Measurements from ENCODE around the gene DCPS. TPM values are rescaled to one million over a fixed set of nuclear protein-coding genes. Genes with fewer than 3 reads are reported as not detected.
A peak's percentile ranks its signal among the peaks of the same experiment; 100 is the strongest.
"Not testable (repeated sequence)": the region's sequence is repeated elsewhere in the genome, so short reads cannot be mapped to it uniquely, and the experiment has no call there.

DCPS gene
- total RNA-seq, 1 experiment from 2014 or later, result 17.6 TPM

GRCh38 chr11:126385991-126386728 lies 82.3 kb downstream of the DCPS start:
- no peaks in the 10 kb centered on the region for H3K9me3 ChIP-seq (ENCODE audit: low read length)
- 0 out of 2 replicates have a peak, but pooled peaks cover 4% of the 10 kb centered on the region for H4K20me1 ChIP-seq (ENCODE audit: insufficient read depth, low read depth, low read length)
- H3K36me3 ChIP-seq (ENCODE audit: insufficient read depth, low read length), result no peaks in the 10 kb centered on the region
- H3K27me3 ChIP-seq (ENCODE audit: low read length), result no peaks in the 10 kb centered on the region
- no peaks in the 10 kb centered on the region for H3K9me2 ChIP-seq (replicated peaks; ENCODE audit: insufficient read depth, low read length)
- H3K79me2 ChIP-seq (ENCODE audit: low read length), result no peaks in the 10 kb centered on the region
- DNase-seq, result no peak
- no peak overlapping the region for H3K9ac ChIP-seq (ENCODE audit: low read length)
- H3K4me3 ChIP-seq (ENCODE audit: low read length), result no peak overlapping the region
- H3K4me1 ChIP-seq (ENCODE audit: low read length), result peaks cover 10% of the 10 kb centered on the region
- no peak overlapping the region for H2AFZ ChIP-seq (ENCODE audit: low read length)
- H3K27ac ChIP-seq (ENCODE audit: low read length), result no peak overlapping the region
- no peak overlapping the region for H3K4me2 ChIP-seq (ENCODE audit: low read depth, low read length, poor library complexity, severe bottlenecking)

- H3K4me2 ChIP-seq (ENCODE audit: low read depth, low read length, poor library complexity, severe bottlenecking); H3K36me3 ChIP-seq (ENCODE audit: insufficient read depth, low read length); H3K79me2 ChIP-seq (ENCODE audit: low read length); DNase-seq; H3K27ac ChIP-seq (ENCODE audit: low read length); H3K9me3 ChIP-seq (ENCODE audit: low read length); H3K9me2 ChIP-seq (replicated peaks; ENCODE audit: insufficient read depth, low read length); H3K27me3 ChIP-seq (ENCODE audit: low read length); H3K4me3 ChIP-seq (ENCODE audit: low read length); H4K20me1 ChIP-seq (ENCODE audit: insufficient read depth, low read depth, low read length); H3K9ac ChIP-seq (ENCODE audit: low read length); H2AFZ ChIP-seq (ENCODE audit: low read length): not testable (repeated sequence)
- H3K4me1 ChIP-seq (ENCODE audit: low read length), result peaks cover 16% of the 10 kb centered on the region
Observed at GRCh38 chr11:126386729-126387071, 82.8 kb downstream of the DCPS start.

- Histone ChIP-seq H3K27ac (ENCODE audit: low read length) (no peak overlapping the region), H3K9ac (ENCODE audit: low read length) (no peak overlapping the region), H3K9me3 (ENCODE audit: low read length) (no peaks in the 10 kb centered on the region), H3K9me2 (replicated peaks; ENCODE audit: insufficient read depth, low read length) (no peaks in the 10 kb centered on the region), H3K36me3 (ENCODE audit: insufficient read depth, low read length) (no peaks in the 10 kb centered on the region), H3K4me3 (ENCODE audit: low read length) (no peak overlapping the region), H3K4me2 (ENCODE audit: low read depth, low read length, poor library complexity, severe bottlenecking) (no peak overlapping the region), H3K79me2 (ENCODE audit: low read length) (no peaks in the 10 kb centered on the region), H2AFZ (ENCODE audit: low read length) (no peak overlapping the region), H3K27me3 (ENCODE audit: low read length) (no peaks in the 10 kb centered on the region), H3K4me1 (ENCODE audit: low read length) (peaks cover 27% of the 10 kb centered on the region), H4K20me1 (ENCODE audit: insufficient read depth, low read depth, low read length) (0 out of 2 replicates have a peak, but pooled peaks cover 4% of the 10 kb centered on the region)
- DNase-seq, result no peak
Observed at GRCh38 chr11:126387857-126388256, 84.0 kb downstream of the DCPS start.

- H3K27ac ChIP-seq (ENCODE audit: low read length), result no peak overlapping the region
- H3K9ac ChIP-seq (ENCODE audit: low read length), result no peak overlapping the region
- no peak for DNase-seq
- H3K4me2 ChIP-seq (ENCODE audit: low read depth, low read length, poor library complexity, severe bottlenecking), result no peak overlapping the region
- no peak overlapping the region for H3K4me3 ChIP-seq (ENCODE audit: low read length)
- no peak overlapping the region for H2AFZ ChIP-seq (ENCODE audit: low read length)
- no peaks in the 10 kb centered on the region for H3K79me2 ChIP-seq (ENCODE audit: low read length)
- no peaks in the 10 kb centered on the region for H3K27me3 ChIP-seq (ENCODE audit: low read length)
- no peaks in the 10 kb centered on the region for H3K9me2 ChIP-seq (replicated peaks; ENCODE audit: insufficient read depth, low read length)
- H3K4me1 ChIP-seq (ENCODE audit: low read length), result peaks cover 31% of the 10 kb centered on the region
- H3K9me3 ChIP-seq (ENCODE audit: low read length), result no peaks in the 10 kb centered on the region
- no peaks in the 10 kb centered on the region for H3K36me3 ChIP-seq (ENCODE audit: insufficient read depth, low read length)
- H4K20me1 ChIP-seq (ENCODE audit: insufficient read depth, low read depth, low read length), result peaks cover 9% of the 10 kb centered on the region; the same call in 1 of the 2 replicates
Observed at GRCh38 chr11:126390272-126390867, 86.5 kb downstream of the DCPS start.

GRCh38 chr11:126391286-126391954 lies 87.6 kb downstream of the DCPS start:
- no peak for DNase-seq
- H3K4me3 ChIP-seq (ENCODE audit: low read length), result no peak overlapping the region
- no peaks in the 10 kb centered on the region for H3K9me2 ChIP-seq (replicated peaks; ENCODE audit: insufficient read depth, low read length)
- no peak overlapping the region for H3K27ac ChIP-seq (ENCODE audit: low read length)
- H3K27me3 ChIP-seq (ENCODE audit: low read length), result no peaks in the 10 kb centered on the region
- H3K9me3 ChIP-seq (ENCODE audit: low read length), result no peaks in the 10 kb centered on the region
- H3K4me2 ChIP-seq (ENCODE audit: low read depth, low read length, poor library complexity, severe bottlenecking), result peak overlapping the region; percentile 44
- peaks cover 28% of the 10 kb centered on the region for H3K4me1 ChIP-seq (ENCODE audit: low read length)
- H3K36me3 ChIP-seq (ENCODE audit: insufficient read depth, low read length), result no peaks in the 10 kb centered on the region
- no peak overlapping the region for H3K9ac ChIP-seq (ENCODE audit: low read length)
- H2AFZ ChIP-seq (ENCODE audit: low read length), result no peak overlapping the region
- H3K79me2 ChIP-seq (ENCODE audit: low read length), result no peaks in the 10 kb centered on the region
- H4K20me1 ChIP-seq (ENCODE audit: insufficient read depth, low read depth, low read length), result peaks cover 9% of the 10 kb centered on the region; the same call in 1 of the 2 replicates

GRCh38 chr11:126391970-126392632 lies 88.2 kb downstream of the DCPS start:
- Histone ChIP-seq H3K27me3 (ENCODE audit: low read length) (no peaks in the 10 kb centered on the region), H3K9me2 (replicated peaks; ENCODE audit: insufficient read depth, low read length) (no peaks in the 10 kb centered on the region), H4K20me1 (ENCODE audit: insufficient read depth, low read depth, low read length) (peaks cover 9% of the 10 kb centered on the region; the same call in 1 of the 2 replicates), H3K4me3 (ENCODE audit: low read length) (peak overlapping the region; percentile 27; the same call in 1 of the 2 replicates), H2AFZ (ENCODE audit: low read length) (no peak overlapping the region), H3K27ac (ENCODE audit: low read length) (peak overlapping the region; percentile 58), H3K9me3 (ENCODE audit: low read length) (no peaks in the 10 kb centered on the region), H3K4me2 (ENCODE audit: low read depth, low read length, poor library complexity, severe bottlenecking) (peak overlapping the region; percentile 44), H3K4me1 (ENCODE audit: low read length) (peaks cover 22% of the 10 kb centered on the region), H3K36me3 (ENCODE audit: insufficient read depth, low read length) (no peaks in the 10 kb centered on the region), H3K9ac (ENCODE audit: low read length) (peak overlapping the region; percentile 32; the same call in 1 of the 2 replicates), H3K79me2 (ENCODE audit: low read length) (no peaks in the 10 kb centered on the region)
- peak; percentile 75 for DNase-seq

GRCh38 chr11:126392633-126393013 lies 88.8 kb downstream of the DCPS start:
- peak overlapping the region; percentile 32; the same call in 1 of the 2 replicates for H3K9ac ChIP-seq (ENCODE audit: low read length)
- H3K9me2 ChIP-seq (replicated peaks; ENCODE audit: insufficient read depth, low read length), result no peaks in the 10 kb centered on the region
- H2AFZ ChIP-seq (ENCODE audit: low read length), result no peak overlapping the region
- H3K36me3 ChIP-seq (ENCODE audit: insufficient read depth, low read length), result no peaks in the 10 kb centered on the region
- no peaks in the 10 kb centered on the region for H3K9me3 ChIP-seq (ENCODE audit: low read length)
- H3K4me2 ChIP-seq (ENCODE audit: low read depth, low read length, poor library complexity, severe bottlenecking), result peak overlapping the region; percentile 44
- peak overlapping the region; percentile 27; the same call in 1 of the 2 replicates for H3K4me3 ChIP-seq (ENCODE audit: low read length)
- no peaks in the 10 kb centered on the region for H3K79me2 ChIP-seq (ENCODE audit: low read length)
- no peaks in the 10 kb centered on the region for H3K27me3 ChIP-seq (ENCODE audit: low read length)
- H4K20me1 ChIP-seq (ENCODE audit: insufficient read depth, low read depth, low read length), result peaks cover 9% of the 10 kb centered on the region; the same call in 1 of the 2 replicates
- peak overlapping the region; percentile 58 for H3K27ac ChIP-seq (ENCODE audit: low read length)
- peaks cover 22% of the 10 kb centered on the region for H3K4me1 ChIP-seq (ENCODE audit: low read length)
- no peak for DNase-seq

- no peaks in the 10 kb centered on the region for H3K36me3 ChIP-seq (ENCODE audit: insufficient read depth, low read length)
- no peak for DNase-seq
- no peak overlapping the region for H3K4me3 ChIP-seq (ENCODE audit: low read length)
- no peaks in the 10 kb centered on the region for H3K27me3 ChIP-seq (ENCODE audit: low read length)
- H3K9me3 ChIP-seq (ENCODE audit: low read length), result no peaks in the 10 kb centered on the region
- peak overlapping the region; percentile 44 for H3K4me2 ChIP-seq (ENCODE audit: low read depth, low read length, poor library complexity, severe bottlenecking)
- peaks cover 9% of the 10 kb centered on the region; the same call in 1 of the 2 replicates for H4K20me1 ChIP-seq (ENCODE audit: insufficient read depth, low read depth, low read length)
- no peaks in the 10 kb centered on the region for H3K9me2 ChIP-seq (replicated peaks; ENCODE audit: insufficient read depth, low read length)
- H3K79me2 ChIP-seq (ENCODE audit: low read length), result no peaks in the 10 kb centered on the region
- no peak overlapping the region for H2AFZ ChIP-seq (ENCODE audit: low read length)
- no peak overlapping the region for H3K27ac ChIP-seq (ENCODE audit: low read length)
- H3K9ac ChIP-seq (ENCODE audit: low read length), result no peak overlapping the region
- peaks cover 22% of the 10 kb centered on the region for H3K4me1 ChIP-seq (ENCODE audit: low read length)
Observed at GRCh38 chr11:126393143-126393542, 89.3 kb downstream of the DCPS start.

All from Karpas-422 (cell line).